ENCODE data around the gene CBFA2T3. TPM values are rescaled to one million over a fixed set of nuclear protein-coding genes. Genes with fewer than 3 reads are reported as not detected.
A peak's percentile ranks its signal among the peaks of the same experiment; 100 is the strongest.

CBFA2T3 gene
- total RNA-seq, 1 experiment from 2014 or later = 0.64 TPM

GRCh38 chr16:89001117-89002027 lies 24.4 kb upstream of the CBFA2T3 start:
- in situ Hi-C loops (cut with HindIII; ENCODE audit: low sequenced_read_pairs) = no loop called here
- DNase-seq (ENCODE audit: low spot score) = peak; percentile 20

GRCh38 chr16:89000207-89000959 lies 23.4 kb upstream of the CBFA2T3 start:
- in situ Hi-C loops (cut with HindIII; ENCODE audit: low sequenced_read_pairs) = no loop called here
- DNase-seq (ENCODE audit: low spot score) = no peak

- in situ Hi-C loops (cut with HindIII; ENCODE audit: low sequenced_read_pairs) = no loop called here
- DNase-seq (ENCODE audit: low spot score) = no peak
These were observed 22.6 kb upstream of the CBFA2T3 start for GRCh38 chr16:88999457-89000206.

DNA sequence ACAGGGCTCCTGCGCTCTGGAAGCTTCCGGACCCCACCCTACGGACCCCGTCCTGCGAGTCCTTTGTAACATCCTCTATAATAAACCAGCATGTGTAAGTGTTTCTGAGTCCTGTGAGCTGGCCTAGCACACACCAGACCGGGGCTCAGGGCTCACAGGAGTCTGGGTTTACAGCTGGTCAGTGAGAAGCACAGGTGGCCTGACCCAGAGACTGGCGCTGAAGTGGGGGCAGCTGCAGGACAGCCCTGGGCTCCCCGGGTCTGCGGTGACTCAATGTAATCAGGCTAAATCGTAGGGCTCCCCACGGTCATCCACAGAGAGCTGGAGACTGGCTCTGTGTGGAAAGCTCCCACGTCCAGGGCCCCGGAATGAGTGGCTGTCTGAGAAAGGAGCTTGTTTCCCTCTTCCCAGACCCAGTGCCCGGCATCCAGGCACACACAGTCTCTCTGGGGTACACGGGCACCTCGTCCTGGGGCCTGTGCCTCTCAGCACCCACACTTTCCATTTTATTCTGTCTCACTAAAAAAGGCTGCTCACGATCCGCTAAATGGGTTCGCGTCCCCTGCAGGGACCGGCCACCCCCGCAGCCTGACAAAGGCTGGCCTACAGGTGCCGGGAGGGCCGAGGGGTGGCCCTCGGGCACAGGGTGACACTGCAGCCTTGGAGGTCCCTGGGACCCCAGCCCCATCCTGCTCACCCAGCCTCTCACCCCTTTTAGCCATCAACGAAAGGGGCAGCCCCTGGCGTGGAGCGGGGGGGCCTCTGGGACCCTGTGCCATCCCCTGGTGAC lies 18.9 kb upstream of the CBFA2T3 start:
- no peak for DNase-seq (ENCODE audit: low spot score)
- in situ Hi-C loops (cut with HindIII; ENCODE audit: low sequenced_read_pairs) = no loop called here

DNA sequence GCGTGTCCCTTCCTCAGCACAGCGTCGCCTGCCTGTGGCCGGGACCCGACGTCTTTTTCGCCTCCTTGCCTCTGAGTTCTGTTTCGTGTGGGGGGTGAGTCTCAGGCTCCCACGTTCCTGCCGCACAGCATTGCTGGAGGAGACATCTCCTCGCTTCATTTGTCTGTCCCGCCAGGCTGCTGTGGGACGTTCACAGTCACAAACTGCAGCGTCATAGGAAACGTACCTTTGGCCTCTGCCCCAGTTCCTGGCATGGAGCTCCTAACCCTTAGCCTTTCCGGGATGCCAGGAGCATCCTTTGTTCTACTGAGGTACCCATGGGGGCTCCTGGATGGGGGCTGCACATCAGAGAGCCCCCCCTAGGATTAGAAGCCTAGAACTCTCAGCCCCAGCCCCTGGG lies 18.2 kb upstream of the CBFA2T3 start:
- DNase-seq (ENCODE audit: low spot score) = no peak
- in situ Hi-C loops (cut with HindIII; ENCODE audit: low sequenced_read_pairs) = no loop called here

DNA sequence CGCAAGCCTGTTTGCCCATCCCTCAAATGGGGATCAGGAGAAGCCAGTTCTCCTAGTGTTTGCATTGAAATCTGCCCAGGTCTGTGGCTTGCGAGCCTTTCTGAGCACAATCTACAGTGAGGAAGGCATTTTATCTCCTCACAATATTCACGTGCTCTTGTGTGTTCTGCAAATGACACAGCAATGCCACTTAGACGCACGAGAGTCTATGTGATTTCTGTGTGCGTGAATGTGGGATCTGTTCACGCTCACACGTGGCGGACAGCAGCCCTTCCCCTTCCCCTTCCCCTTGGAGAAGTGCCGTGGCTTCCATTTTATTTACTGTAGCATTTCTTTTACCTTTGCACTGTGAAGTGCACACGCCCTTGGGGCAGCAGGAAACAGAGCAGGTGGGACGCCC lies 17.7 kb upstream of the CBFA2T3 start:
- in situ Hi-C loops (cut with HindIII; ENCODE audit: low sequenced_read_pairs) = no loop called here

DNA sequence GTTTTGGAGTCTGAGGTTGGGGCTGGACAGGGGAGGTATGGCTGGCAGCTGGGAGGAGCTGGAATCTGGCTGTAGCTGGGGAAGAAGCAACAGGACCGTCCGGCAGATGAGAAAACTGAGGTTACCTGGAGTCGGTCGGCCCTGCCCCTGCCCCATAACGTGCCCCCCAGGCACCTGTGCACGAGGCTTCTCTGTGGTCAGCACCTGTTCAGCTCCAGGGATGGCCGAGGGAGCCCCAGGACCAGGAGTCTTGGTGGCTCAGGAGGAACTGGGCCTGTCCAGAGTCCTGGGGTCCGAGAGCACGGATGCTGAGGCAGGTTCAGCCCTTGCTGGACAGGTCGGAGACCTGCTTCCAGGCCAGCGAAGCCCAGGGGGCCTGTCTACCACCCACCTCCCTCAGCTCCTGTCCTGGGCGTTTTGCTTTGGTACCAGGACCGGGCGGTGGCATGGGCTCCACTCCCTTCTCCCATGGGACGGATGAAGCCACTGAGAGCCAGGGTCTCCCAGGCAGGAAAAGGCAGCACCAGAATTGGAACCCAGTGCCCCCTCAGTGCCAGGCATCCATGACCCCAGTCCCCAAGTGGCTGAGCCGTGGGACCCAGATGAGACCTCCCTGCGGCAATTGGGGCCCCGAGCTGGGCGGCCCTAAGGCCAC lies 17.1 kb upstream of the CBFA2T3 start:
- DNase-seq (ENCODE audit: low spot score) = no peak
- in situ Hi-C loops (cut with HindIII; ENCODE audit: low sequenced_read_pairs) = no loop called here

More for the DNA sequence above, 17.7 kb upstream of the CBFA2T3 start:
- DNase-seq (ENCODE audit: low spot score) = no peak

GRCh38 chr16:88993166-88993761 lies 16.3 kb upstream of the CBFA2T3 start:
- in situ Hi-C loops (cut with HindIII; ENCODE audit: low sequenced_read_pairs) = no loop called here
- no peak for DNase-seq (ENCODE audit: low spot score)

GRCh38 chr16:88992351-88993165 lies 15.6 kb upstream of the CBFA2T3 start:
- no peak for DNase-seq (ENCODE audit: low spot score)
- in situ Hi-C loops (cut with HindIII; ENCODE audit: low sequenced_read_pairs) = no loop called here

DNA sequence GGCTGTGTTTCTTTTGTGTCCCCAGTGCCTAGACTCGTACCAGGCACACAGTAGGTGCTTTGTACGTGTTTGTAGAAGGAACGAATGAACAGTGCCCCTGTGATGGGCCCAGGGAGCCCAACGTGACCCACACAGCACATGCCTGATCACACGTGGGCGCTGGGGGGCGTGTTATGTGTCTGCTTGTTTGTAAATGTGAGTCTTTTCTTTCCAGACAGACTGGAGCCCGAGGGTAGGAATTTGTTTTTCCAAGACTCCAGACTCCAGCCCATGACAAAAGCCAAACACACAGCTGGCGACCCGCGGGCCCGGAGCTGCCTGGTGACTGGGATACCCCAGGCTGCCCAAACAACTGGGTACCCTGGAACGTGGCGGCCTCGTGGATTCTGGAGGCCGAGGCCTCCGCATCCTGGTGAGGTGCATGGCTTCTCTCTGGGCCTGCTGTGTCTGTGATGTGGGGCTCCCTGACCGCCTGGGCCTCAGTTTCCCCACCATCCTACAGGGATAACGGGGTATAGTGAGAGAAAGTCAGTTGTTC lies 14.9 kb upstream of the CBFA2T3 start:
- in situ Hi-C loops (cut with HindIII; ENCODE audit: low sequenced_read_pairs) = no loop called here
- DNase-seq (ENCODE audit: low spot score) = no peak

DNA sequence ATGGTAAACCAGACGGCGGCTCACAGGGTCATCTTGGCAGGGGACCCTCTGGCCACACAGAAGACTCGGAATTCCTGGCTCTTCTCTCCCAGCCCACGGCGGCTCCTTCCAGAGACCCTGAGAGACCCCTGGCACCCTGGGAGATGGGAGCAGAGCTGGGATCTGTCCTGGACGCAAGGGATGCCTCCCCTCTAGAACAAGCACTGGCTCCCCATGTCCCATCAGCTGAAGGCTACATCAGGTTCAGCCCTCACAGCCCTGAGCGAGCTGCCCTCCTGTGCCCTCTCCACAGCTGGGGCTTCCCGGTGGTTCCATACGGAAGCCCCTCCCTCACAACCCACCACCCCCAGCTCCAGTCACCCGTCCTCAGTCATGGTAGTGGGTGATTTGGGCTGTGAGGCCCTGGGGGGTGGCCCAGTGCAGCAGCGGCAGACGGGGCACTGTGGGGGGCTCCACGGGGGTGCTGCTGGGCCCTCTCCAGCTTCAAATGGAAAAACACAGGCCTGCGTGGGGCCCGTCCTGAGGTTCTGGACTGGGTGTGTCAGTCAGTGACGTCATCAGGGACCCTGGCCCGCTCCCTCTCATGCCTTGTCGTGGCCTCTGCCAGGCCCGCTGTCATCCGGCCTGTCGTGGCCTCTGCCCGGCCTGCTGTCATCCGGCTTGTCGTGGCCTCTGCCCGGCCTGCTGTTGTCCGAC lies 13.0 kb upstream of the CBFA2T3 start:
- in situ Hi-C loops (cut with HindIII; ENCODE audit: low sequenced_read_pairs) = no loop called here
- no peak for DNase-seq (ENCODE audit: low spot score)

- in situ Hi-C loops (cut with HindIII; ENCODE audit: low sequenced_read_pairs) = no loop called here
- peak; percentile 9 for DNase-seq (ENCODE audit: low spot score)
These were observed 12.2 kb upstream of the CBFA2T3 start for GRCh38 chr16:88988980-88989811.

DNA sequence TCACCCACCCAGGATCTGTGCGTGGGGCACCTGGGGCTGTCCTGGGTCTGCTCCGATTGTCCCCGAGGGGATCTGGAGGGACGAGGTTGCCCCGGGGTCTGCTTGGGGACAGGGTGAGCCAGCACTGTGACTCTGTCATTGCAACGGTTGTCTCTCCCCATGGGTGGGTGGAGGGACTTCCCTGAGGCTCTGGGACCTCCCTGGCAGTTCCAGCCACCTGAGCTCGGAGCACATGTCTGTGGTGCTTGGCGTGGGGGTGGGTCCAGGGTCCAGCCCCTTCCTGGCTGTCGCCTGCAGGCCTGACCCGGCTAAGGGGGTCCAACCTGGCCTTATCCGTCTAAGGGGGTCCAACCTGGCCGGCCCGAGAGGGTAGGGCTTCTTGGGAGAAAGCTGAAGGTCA lies 8.5 kb upstream of the CBFA2T3 start:
- in situ Hi-C loops (cut with HindIII; ENCODE audit: low sequenced_read_pairs) = no loop called here
- no peak for DNase-seq (ENCODE audit: low spot score)

GRCh38 chr16:88983771-88984687 lies 7.0 kb upstream of the CBFA2T3 start:
- in situ Hi-C loops (cut with HindIII; ENCODE audit: low sequenced_read_pairs) = no loop called here
- DNase-seq (ENCODE audit: low spot score) = no peak

DNA sequence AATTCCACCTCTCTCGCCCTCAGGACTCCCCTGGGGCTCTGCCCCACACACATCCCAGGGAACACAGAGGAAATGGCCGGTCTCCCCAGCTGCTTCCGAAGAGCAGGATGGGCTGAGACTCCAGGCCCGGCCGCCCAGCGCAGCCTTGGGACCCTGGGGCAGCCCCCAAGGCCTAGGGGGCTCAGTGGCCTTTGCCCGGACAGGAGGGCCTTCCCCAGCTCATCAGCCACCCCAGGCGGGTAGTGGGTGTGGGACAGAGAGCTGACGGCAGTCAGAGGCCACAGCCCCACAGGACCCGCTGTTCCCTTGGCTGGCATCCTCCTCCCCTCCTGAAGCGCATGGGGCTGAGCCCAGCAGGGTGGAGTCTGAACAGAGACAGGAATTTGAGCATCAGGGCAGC lies 6.2 kb upstream of the CBFA2T3 start:
- in situ Hi-C loops (cut with HindIII; ENCODE audit: low sequenced_read_pairs) = no loop called here
- no peak for DNase-seq (ENCODE audit: low spot score)

Measured in G401 (cell line).